ENCODE data around the gene DUSP15.

- TF ChIP-seq CTCF (optimal IDR thresholded peaks at IDR 0.05 in 1 of 3, IDR thresholded peaks at IDR 0.05 in 1 of 3, conservative IDR thresholded peaks at IDR 0.05 in 1 of 3; ENCODE audit: extremely low read depth in 1 of 3, insufficient read depth in 2 of 3, low read length in 3 of 3): no peak
- TF ChIP-seq EZH2 (IDR thresholded peaks at IDR 0.05; ENCODE audit: low read length): no peak
Observed at GRCh38 chr20:31827059-31827458, 43.3 kb downstream of the DUSP15 start.

Data from keratinocyte (primary cell).